GM23338 (cell line): ENCODE results near the gene CUEDC2. TPM values are rescaled to one million over a fixed set of nuclear protein-coding genes. Genes with fewer than 3 reads are reported as not detected.

Experiments used
- ATAC-seq: fragments of 200-7000 bp; cut with Tn5 transposase; 3 replicates; pipeline ENCODE4 v1.9.1; 2020
- DNase-seq: peaks from one replicate; pipeline ENCODE4 v3.0.0-alpha.2; 2015; ENCODE audit warnings: low spot score
- H2AFZ ChIP-seq: fragments of 200-600 bp; sonication (generic); 2 replicates; pipeline ENCODE4 v1.8.0; 2016; ENCODE audit warnings: antibody characterized with exemption, mild to moderate bottlenecking, moderate library complexity
- H3F3A ChIP-seq: fragments of 200-600 bp; sonication (generic); replicated peaks from 2 replicates; pipeline ENCODE4 v1.8.0; 2017; ENCODE audit warnings: antibody characterized with exemption, mixed run types, low read depth
- H3K27ac ChIP-seq: fragments of 200-600 bp; sonication (generic); 2 replicates; pipeline ENCODE4 v1.6.1; 2016; ENCODE audit warnings: low read depth
- H3K27me3 ChIP-seq: fragments of 200-600 bp; sonication (generic); 2 replicates; pipeline ENCODE4 v1.8.0; 2016; ENCODE audit warnings: mild to moderate bottlenecking, mixed run types, moderate library complexity; ENCODE audit not compliant: insufficient read depth
- H3K36me3 ChIP-seq: fragments of 200-600 bp; sonication (generic); 2 replicates; pipeline ENCODE4 v1.8.0; 2016; ENCODE audit warnings: mild to moderate bottlenecking; ENCODE audit not compliant: insufficient read depth
- H3K4me1 ChIP-seq: fragments of 200-600 bp; sonication (generic); 2 replicates; pipeline ENCODE4 v1.8.0; 2016; ENCODE audit warnings: mild to moderate bottlenecking, moderate library complexity; ENCODE audit not compliant: insufficient read depth
- H3K4me2 ChIP-seq: fragments of 200-600 bp; sonication (generic); 2 replicates; pipeline ENCODE4 v1.7.1; 2017; ENCODE audit warnings: mixed run types
- H3K4me3 ChIP-seq: fragments of 200-600 bp; sonication (generic); 2 replicates; pipeline ENCODE4 v1.6.1; 2016; ENCODE audit warnings: mixed run types
- H3K79me2 ChIP-seq: fragments of 200-600 bp; sonication (generic); replicated peaks from 2 replicates; pipeline ENCODE4 v1.8.0; 2017; ENCODE audit warnings: mild to moderate bottlenecking; ENCODE audit not compliant: insufficient read depth
- H3K9me2 ChIP-seq: fragments of 200-600 bp; sonication (generic); 2 replicates; pipeline ENCODE4 v1.8.0; 2017; ENCODE audit not compliant: insufficient read depth
- H4K20me1 ChIP-seq: fragments of 200-600 bp; sonication (generic); replicated peaks from 2 replicates; pipeline ENCODE4 v1.8.0; 2017; ENCODE audit warnings: mild to moderate bottlenecking; ENCODE audit not compliant: insufficient read depth
- H3K27ac Mint-ChIP-seq: 2 replicates; pipeline ENCODE4 v1.8.0; 2020; ENCODE audit warnings: inconsistent platforms, mild to moderate bottlenecking, moderate library complexity, mixed read lengths
- H3K27me3 Mint-ChIP-seq: 3 replicates; pipeline ENCODE4 v1.8.0; 2022; ENCODE audit warnings: low read depth, mild to moderate bottlenecking, moderate library complexity, mixed read lengths, inconsistent platforms; ENCODE audit not compliant: insufficient read depth, poor library complexity
- H3K36me3 Mint-ChIP-seq: 3 replicates; pipeline ENCODE4 v1.8.0; 2021; ENCODE audit warnings: low read depth, mild to moderate bottlenecking, inconsistent platforms, moderate library complexity, mixed read lengths
- H3K4me1 Mint-ChIP-seq: 3 replicates; pipeline ENCODE4 v1.8.0; 2020; ENCODE audit warnings: mild to moderate bottlenecking, inconsistent platforms, mixed read lengths
- H3K4me3 Mint-ChIP-seq: 3 replicates; pipeline ENCODE4 v1.8.0; 2021; ENCODE audit warnings: moderate library complexity, mild to moderate bottlenecking, inconsistent platforms, mixed read lengths
- H3K9me3 Mint-ChIP-seq: 3 replicates; pipeline ENCODE4 v1.8.0; 2020; ENCODE audit warnings: moderate library complexity, mild to moderate bottlenecking, inconsistent platforms, mixed read lengths
- CREB1 ChIP-seq: fragments of 250-450 bp; sonication (Bioruptor Pico); IDR thresholded peaks from 2 replicates; pipeline ENCODE4 v1.5.0; 2020; ENCODE audit warnings: low read depth, mild to moderate bottlenecking, moderate library complexity
- ETS1 ChIP-seq: IDR thresholded peaks from 2 replicates; pipeline ENCODE4 v1.6.1; 2016; ENCODE audit warnings: antibody characterized with exemption
- EZH2 ChIP-seq: fragments of 200-600 bp; sonication (generic); IDR thresholded peaks from one replicate; pipeline ENCODE4 v1.8.0; 2017; ENCODE audit warnings: antibody characterized with exemption, mild to moderate bottlenecking, low read depth; ENCODE audit not compliant: unreplicated experiment
- EZH2phosphoT487 ChIP-seq: fragments of 200-600 bp; sonication (generic); IDR thresholded peaks from one replicate; pipeline ENCODE4 v1.8.1; 2018; ENCODE audit warnings: antibody characterized with exemption; ENCODE audit not compliant: unreplicated experiment
- JUNB ChIP-seq: IDR thresholded peaks from one replicate; pipeline ENCODE4 v1.6.1; 2016; ENCODE audit warnings: antibody characterized with exemption; ENCODE audit not compliant: unreplicated experiment
- NANOG ChIP-seq: IDR thresholded peaks from 2 replicates; pipeline ENCODE4 v1.6.1; 2016; ENCODE audit warnings: antibody characterized with exemption, borderline replicate concordance
- REST ChIP-seq: IDR thresholded peaks from one replicate; pipeline ENCODE4 v1.6.1; 2018; ENCODE audit warnings: antibody characterized with exemption; ENCODE audit not compliant: unreplicated experiment
- STAT1 ChIP-seq: IDR thresholded peaks from one replicate; pipeline ENCODE4 v1.6.1; 2016; ENCODE audit warnings: antibody characterized with exemption; ENCODE audit not compliant: unreplicated experiment
- ZNF331 ChIP-seq: fragments of 250-450 bp; sonication (Bioruptor Pico); IDR thresholded peaks from 2 replicates; pipeline ENCODE4 v1.5.0; 2020; ENCODE audit warnings: low read depth, mild to moderate bottlenecking, moderate library complexity
- polyA plus RNA-seq: library from polyadenylated mRNA; unstranded; fragments of >200 nt; fragmentation: Nextera tagmentation; extraction: Ambion mirVana; gene quantifications from 2 replicates; pipeline ENCODE4 v1.2.1, GENCODE V29; 2016
- total RNA-seq: library from RNA; depleted of rRNA; stranded (reverse); fragments of >200 nt; shearing (Covaris generic); gene quantifications from 2 replicates; pipeline ENCODE4 v1.2.3, GENCODE V29; 2014

CUEDC2 gene
- total and polyA plus RNA-seq, 2 experiments from 2014 or later = 39.2 to 47.3 TPM

- TF ChIP-seq ETS1 = no peak
- TF ChIP-seq EZH2 = no peak
- TF ChIP-seq JUNB = no peak
- no peak for TF ChIP-seq REST
- TF ChIP-seq ZNF331 (CRISPR knock-in tag) = no peak
- TF ChIP-seq NANOG = no peak
- no peak for TF ChIP-seq CREB1 (CRISPR knock-in tag)
- TF ChIP-seq STAT1 = no peak
Observed at GRCh38 chr10:102398172-102399020, 34.0 kb downstream of the CUEDC2 start (continued).

GRCh38 chr10:102397222-102398171, 34.9 kb downstream of the CUEDC2 start:
- Histone ChIP-seq H2AFZ (no peak overlapping the region), H3F3A (0 out of 2 replicates have a peak, but pooled peaks cover 9% of the 10 kb centered on the region), H3K4me3 (no peak overlapping the region), H3K36me3 (no peaks in the 10 kb centered on the region), H3K9me2 (no peaks in the 10 kb centered on the region), H3K4me2 (no peak overlapping the region), H3K27me3 (peaks cover 30% of the 10 kb centered on the region), H3K79me2 (no peaks in the 10 kb centered on the region), H4K20me1 (no peaks in the 10 kb centered on the region; the same call in 1 of the 2 replicates), H3K27ac (no peak overlapping the region), H3K4me1 (peaks cover 13% of the 10 kb centered on the region)
- H3K4me1 Mint-ChIP-seq = peaks cover 16% of the 10 kb centered on the region
- H3K36me3 Mint-ChIP-seq = no peaks in the 10 kb centered on the region; the same call in 2 of the 3 replicates
- no peak overlapping the region for H3K27ac Mint-ChIP-seq
- no peak for DNase-seq
- no peaks in the 10 kb centered on the region for H3K9me3 Mint-ChIP-seq
- no peak for ATAC-seq
- H3K27me3 Mint-ChIP-seq = peaks cover 42% of the 10 kb centered on the region
- no peak overlapping the region; the same call in 2 of the 3 replicates for H3K4me3 Mint-ChIP-seq
- no peak for TF ChIP-seq EZH2phosphoT487
- TF ChIP-seq ETS1 = no peak
- no peak for TF ChIP-seq REST
- TF ChIP-seq JUNB = no peak
- no peak for TF ChIP-seq EZH2
